ENCODE results near the gene ZC3HAV1L.
"Not testable (repeated sequence)": the region's sequence is repeated elsewhere in the genome, so short reads cannot be mapped to it uniquely, and the experiment has no call there.

The ZC3HAV1L gene

GRCh38 chr7:139016931-139017511, 18.8 kb downstream of the ZC3HAV1L start:
- DNase-seq (ENCODE audit: low read depth): peak; percentile 42

GRCh38 chr7:139011373-139011772, 24.5 kb downstream of the ZC3HAV1L start:
- DNase-seq (ENCODE audit: low read depth): no peak

- DNase-seq (ENCODE audit: low read depth): no peak
These were observed 31.3 kb downstream of the ZC3HAV1L start for GRCh38 chr7:139004321-139005090.

- DNase-seq (ENCODE audit: low read depth): no peak
These were observed 36.4 kb downstream of the ZC3HAV1L start for GRCh38 chr7:138999414-138999813.

- no peak for DNase-seq (ENCODE audit: low read depth)
These were observed 43.8 kb downstream of the ZC3HAV1L start for GRCh38 chr7:138992052-138992531.

GRCh38 chr7:138987686-138988085, 48.2 kb downstream of the ZC3HAV1L start:
- no peak for DNase-seq (ENCODE audit: low read depth)

GRCh38 chr7:138982204-138982623, 53.6 kb downstream of the ZC3HAV1L start:
- no peak for DNase-seq (ENCODE audit: low read depth)

- peak; percentile 20 for DNase-seq (ENCODE audit: low read depth)
These were observed 54.3 kb downstream of the ZC3HAV1L start, which contains the start of gene KIAA1549 for GRCh38 chr7:138981332-138982203. TSS of gene KIAA1549 (minus strand) at chr7:138981389. CDS start at chr7:138981269, 120 bp downstream.

- no peak for DNase-seq (ENCODE audit: low read depth)
These were observed 55.1 kb downstream of the ZC3HAV1L start for GRCh38 chr7:138980563-138981291.

- no peak for DNase-seq (ENCODE audit: low read depth)
These were observed 55.8 kb downstream of the ZC3HAV1L start for GRCh38 chr7:138979988-138980562.

GRCh38 chr7:138979226-138979979, 56.4 kb downstream of the ZC3HAV1L start:
- DNase-seq (ENCODE audit: low read depth): no peak

GRCh38 chr7:138978541-138979184, 57.2 kb downstream of the ZC3HAV1L start:
- DNase-seq (ENCODE audit: low read depth): no peak

- DNase-seq (ENCODE audit: low read depth): not testable (repeated sequence)
These were observed 59.7 kb downstream of the ZC3HAV1L start for GRCh38 chr7:138976161-138976560.

Measured in stimulated activated CD8-positive, alpha-beta memory T cell treated with anti-CD3 and anti-CD28 coated beads, Interleukin-12 subunit alpha, Interleukin-12 subunit beta, amount 100 ng/mL, for 1 hour (primary cell).